ENCODE results near the gene OSCP1.
A peak's percentile ranks its signal among the peaks of the same experiment; 100 is the strongest.
"Not testable (repeated sequence)": the region's sequence is repeated elsewhere in the genome, so short reads cannot be mapped to it uniquely, and the experiment has no call there.

Gene OSCP1, protein sequence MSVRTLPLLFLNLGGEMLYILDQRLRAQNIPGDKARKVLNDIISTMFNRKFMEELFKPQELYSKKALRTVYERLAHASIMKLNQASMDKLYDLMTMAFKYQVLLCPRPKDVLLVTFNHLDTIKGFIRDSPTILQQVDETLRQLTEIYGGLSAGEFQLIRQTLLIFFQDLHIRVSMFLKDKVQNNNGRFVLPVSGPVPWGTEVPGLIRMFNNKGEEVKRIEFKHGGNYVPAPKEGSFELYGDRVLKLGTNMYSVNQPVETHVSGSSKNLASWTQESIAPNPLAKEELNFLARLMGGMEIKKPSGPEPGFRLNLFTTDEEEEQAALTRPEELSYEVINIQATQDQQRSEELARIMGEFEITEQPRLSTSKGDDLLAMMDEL

DNA sequence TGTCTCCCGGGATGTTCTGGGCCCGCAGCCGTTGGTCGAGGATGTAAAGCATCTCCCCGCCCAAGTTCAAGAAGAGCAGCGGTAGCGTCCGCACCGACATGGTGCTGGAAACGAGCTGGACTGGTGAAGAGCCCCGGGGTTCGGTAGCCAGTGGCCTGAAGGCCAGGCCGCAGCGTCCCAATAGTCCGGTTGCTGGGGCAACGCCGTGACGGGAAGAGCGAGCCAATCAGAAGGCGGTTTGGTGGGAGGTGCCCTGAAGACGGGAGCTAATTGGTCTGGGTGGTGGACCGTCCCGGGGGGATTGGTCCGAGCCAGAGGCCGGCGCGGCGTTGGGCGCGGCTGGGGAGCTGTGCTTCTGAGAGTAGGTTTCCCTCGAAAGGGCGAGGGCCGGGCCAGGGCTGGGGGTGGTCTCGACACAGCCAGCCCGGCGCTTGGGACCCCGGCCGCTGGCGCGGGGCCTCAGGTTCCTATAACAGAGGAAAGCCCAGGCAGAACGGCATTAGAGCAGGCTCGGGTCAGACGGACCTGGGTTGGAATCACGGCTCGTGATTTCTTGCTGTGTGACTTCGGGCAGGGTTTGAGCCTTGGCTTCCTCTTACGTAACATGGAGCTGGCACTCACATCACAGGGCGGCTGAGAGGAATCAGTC, at the start of gene OSCP1:
Gene OSCP1 (minus strand): TSS at position 182 of the 649 bp plus-strand sequence. CDS start 82 bp downstream, at position 100.
- DNase-seq = peak; percentile 97

DNA sequence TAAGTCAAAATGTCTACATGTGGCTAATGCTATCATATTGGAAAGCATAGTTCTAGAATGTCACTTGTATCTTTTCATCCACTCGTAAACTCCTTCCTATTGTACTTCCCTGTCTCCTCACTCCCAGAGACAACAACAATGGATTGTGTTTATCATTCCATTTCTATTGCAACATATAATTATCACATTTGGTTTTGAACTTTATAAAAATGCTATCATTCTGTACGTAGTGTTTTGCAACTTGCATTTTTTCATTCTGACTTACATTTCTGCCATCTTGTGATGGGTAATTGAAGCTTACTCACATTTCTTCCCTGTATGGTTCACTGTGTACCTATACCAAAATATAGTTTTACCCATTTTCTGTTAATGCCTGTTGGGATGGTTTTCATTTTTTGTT, 47.0 kb upstream of the OSCP1 start:
- no peak for DNase-seq

DNA sequence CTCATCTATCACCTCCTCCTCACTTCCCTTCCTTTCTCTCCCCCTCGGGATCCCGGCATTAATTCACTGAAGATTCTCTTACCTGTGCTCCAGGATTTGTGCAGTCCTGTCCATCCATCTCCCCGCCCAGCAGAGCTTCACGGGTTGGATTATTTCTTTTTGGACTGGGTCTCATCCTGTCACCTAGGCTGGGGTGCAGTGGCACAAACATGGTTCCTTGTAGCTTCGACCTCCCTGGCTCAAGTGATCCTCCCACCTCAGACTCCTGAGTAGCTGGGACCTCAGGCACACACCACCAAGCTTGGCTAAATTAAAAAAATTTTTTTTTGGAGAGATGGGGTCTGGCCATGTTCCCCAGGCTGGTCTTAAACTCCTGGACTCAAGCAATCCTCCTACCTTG, 44.7 kb upstream of the OSCP1 start:
- DNase-seq = no peak

DNA sequence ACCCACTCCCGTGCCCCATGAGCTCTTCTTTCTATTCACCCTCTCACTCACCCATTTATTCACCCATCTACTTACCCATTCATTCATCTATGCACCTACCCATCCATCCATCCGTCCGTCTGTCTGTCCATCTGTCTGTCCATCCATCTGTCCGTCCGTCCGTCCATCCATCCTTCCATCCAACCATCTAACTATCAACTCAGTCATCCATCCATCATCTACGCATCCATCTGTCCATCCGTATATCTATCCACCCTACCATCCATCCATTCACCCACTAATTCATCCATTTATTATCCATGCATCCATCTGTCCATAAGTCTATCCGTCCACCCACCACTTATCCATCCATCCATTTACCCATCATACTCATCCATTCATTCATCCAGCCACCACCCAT, 43.3 kb upstream of the OSCP1 start:
- no peak for DNase-seq

DNA sequence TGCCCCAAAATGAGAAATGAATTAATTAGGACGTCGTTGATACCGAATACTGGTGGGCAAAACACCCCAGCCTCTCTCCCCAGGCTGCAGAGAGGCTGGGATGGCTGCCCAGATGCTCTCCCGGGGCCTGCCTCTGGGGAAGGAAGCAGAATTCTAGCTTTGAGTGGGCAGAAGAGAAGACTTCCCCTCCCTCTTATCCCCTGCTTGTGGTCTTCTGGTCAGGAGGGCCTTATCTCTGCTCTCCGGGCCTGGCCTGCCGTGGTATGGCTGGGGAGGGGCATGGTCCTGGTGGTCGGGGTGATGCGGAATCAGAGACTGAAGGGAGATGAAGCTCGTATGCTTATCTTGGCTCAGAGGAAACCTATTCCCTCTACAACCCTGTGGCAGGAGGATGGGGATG, 42.2 kb upstream of the OSCP1 start:
- no peak for DNase-seq

DNA sequence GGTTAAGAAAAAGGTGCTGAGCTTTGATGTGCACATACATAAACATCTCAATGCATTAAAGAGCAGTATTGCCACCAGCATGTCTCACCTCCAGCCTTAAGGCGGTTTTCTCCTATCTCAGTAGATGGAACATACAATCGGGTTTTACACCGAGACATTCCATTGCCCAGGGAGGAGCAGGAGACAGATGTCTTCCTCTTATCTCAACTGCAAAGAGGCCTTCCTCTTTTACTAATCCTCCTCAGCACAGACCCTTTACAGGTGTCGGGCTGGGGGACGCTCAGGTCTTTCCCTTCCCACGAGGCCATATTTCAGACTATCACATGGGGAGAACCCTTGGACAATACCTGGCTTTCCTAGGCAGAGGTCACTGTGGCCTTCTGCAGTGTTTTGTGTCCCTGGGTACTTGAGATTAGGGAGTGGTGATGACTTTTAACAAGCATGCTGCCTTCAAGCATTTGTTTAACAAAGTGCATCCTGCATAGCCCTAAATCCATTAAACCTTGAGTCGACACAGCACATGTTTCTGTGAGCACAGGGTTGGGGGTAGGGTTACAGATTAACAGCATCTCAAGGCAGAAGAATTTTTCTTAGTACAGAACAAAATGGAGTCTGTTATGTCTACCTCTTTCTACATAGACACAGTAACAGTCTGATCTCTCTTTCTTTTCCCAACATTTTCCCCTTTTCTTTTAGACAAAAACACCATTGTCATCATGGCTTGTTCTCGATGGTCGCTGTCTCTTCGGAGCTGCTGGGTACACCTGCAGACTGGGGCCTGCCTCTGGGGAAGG, 39.2 kb upstream of the OSCP1 start:
- not testable (repeated sequence) for DNase-seq

DNA sequence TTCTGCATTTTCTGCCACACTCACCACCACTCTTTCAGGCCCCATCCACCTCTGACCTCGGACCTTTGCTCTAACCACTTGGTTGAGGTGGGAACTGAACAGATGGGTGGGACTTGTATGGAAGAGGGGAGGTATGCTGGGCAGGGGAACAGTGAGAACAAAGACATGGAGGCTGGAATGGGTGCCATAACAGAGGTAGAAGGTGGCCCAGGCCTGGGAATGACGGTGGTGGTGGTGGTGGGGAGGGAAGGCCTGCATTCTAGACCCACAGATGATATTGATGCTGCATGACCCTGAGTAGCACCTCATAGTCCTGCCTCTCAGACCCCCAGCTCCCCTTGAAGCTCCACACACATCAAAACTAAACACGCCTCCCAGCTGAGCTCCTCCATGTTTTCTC, 37.7 kb upstream of the OSCP1 start:
- DNase-seq = no peak

DNA sequence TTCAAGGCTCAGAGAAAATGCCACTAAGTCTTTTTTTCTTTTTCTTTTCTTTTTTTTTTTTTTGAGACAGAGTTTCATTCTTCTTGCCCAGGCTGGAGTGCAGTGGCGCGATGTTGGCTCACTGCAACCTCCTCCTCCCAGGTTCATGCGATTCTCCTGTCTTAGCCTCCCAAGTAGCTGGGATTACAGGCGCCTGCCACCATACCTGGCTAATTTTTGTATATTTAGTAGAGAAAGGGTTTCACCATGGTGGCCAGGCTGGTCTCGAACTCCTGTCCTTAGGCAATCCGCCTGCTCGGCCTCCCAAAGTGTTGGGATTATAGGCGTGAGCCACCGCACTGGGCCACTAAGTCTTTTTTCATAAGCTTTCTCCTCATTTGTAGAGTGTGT, 37.1 kb upstream of the OSCP1 start:
- DNase-seq = not testable (repeated sequence)

DNA sequence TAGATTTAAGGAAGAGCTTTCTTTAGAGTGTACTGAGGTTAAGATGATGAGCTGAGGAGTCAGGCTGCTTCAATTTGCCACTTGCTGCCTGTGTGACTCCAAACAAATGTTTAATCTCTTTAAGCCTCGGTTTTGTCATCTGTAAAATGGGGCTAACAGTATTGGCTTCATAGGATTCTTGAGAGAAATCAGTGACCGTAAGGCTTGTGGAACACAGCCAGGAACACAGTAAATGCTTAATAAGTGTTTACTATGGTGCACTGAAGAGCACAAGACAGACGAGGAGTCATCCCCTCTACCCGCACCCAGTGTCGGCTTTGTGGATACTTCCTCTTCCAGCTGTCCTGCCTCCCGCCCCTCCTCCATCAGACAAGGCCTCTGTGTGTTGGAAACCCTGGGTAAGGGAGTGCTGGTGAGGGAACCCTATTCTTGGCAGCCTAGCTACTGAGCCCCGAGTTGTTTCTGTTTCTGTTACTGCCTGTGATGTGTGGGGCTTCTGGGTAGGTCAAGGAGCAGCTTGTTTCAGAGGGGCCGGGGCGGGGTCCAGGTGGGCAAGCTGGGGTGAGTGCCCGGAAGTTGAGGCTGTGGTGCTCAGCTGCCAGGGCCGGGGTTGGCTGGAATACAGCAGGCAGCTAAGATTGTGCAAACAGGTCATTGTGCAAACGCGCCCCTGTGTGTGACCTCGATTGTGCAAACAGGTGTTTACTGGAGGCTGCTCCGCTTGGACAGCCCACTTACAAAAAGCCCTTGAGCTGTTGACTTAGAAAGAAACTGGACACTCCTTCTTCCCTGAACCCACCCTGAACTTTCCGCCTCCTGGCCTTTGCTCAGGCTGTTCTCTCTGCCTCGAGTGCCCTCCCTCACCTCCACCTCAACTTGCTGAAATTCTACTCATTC, 36.4 kb upstream of the OSCP1 start:
- DNase-seq = no peak

DNA sequence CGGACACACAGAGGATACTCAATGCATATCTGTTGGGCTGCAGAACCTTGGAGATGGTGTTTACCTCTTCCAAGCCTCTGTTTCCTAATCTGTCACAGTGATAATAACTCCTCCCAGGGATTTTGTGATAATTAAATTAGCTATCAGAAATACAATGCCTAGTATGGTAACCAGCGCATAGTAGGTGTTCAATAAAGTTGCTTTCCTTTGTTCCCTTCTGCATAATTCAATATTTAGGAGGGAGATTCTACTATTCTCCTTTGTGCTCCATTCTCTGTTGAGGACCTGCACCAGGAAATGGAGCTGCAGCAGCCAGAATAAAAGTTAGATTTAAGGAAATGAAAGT, 35.8 kb upstream of the OSCP1 start:
- no peak for DNase-seq

DNA sequence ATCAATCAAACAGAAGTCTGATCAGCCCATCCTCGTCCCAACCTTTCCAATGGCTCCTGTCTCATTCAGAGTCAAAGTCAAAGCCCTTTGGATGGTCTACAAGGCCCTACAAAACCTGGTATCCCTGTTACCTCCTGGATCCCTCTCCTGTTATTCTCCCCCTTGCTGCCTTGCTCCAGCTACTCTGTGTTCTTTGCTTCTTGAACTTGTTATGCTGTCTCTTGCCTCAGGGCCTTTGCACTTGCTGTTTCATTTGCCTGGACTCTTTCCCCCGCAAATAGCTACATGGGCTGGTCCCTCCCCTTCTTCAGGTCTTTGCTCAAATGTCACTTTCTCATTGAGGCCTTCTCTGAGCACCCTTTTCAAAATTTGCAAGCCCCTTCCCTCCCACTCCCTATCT, 33.8 kb upstream of the OSCP1 start:
- no peak for DNase-seq

DNA sequence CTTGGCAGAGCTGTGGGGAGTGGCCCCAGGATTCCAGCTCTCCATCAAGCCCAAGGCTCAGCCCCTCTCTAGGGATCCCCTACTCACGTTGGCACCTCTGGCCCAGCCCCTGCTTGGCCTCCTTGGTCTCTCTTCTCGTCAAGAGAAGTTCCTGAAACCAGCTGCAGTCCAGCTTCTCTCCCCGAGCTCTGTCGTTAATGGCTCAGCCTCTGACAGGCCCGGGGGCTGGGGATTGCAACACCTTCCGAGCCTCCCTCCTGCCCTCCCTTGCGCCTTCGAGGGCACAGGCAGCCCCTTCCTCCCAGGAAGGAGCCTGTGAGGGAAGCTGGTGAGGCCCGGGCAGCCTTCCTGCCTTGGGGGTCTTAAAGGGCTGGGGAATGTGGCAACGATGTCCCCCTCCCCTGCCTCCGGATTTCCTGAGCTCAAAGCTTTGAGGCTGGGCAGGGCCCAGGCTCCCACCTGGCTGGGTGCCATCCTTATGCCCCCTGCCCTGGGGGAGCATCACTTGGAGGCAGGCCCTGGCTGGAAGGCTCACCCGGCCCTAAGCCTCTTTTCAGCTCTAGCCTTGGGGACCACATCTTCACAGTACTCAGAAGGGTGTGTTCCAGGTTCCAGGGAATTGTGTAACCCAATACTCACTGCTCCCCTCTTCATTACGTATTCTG, 32.6 kb upstream of the OSCP1 start, which contains the start of gene CSF3R:
Gene CSF3R (minus strand): TSS at position 190 of the 665 bp plus-strand sequence. CDS start 3,417 bp downstream, outside the sequence.
- DNase-seq = no peak

DNA sequence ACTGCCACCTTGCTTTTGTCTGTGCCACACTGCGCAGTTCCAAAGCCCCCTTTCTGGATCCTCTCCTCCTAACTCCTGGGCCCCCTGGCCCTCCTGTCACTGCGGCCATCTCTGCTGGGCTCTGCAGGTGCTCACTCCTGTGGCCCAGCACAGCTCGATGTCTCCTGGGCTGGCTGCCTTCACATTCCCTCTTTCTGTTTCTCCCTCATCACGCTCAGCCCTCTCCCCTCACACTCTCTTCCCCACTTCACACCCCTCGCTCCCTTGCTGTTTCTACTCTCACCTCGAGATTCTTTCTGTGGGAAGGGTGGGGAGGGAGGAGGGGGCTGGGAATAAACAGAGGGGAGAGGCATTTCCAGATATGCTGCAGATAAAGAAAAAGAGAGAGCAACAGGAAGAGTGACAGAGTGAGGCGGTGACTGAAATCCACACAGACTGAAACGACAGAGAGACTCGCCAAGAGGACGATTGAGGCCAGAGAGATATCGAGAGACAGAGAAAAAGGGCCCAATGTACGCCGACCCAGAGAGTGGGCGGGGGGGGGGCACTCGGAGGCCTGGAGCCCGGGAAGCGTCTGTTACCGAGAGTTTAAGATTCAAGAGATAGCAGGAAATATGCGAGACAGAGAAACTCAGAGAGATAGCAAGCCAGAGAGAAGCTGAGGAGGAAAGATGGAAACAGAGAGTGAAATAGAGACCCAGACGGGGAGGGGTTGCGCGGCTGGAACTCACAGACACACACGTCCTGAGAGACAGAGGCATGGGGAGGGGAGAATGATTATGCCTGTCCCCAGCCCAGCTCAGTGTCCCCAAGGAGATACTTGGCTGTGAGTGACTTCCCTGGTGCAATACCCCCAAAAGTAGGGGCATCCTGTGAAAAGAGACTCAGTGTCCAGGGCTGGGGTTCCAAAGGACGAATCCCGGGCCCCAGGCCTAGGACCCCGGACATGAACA, 31.8 kb upstream of the OSCP1 start:
- DNase-seq = no peak

DNA sequence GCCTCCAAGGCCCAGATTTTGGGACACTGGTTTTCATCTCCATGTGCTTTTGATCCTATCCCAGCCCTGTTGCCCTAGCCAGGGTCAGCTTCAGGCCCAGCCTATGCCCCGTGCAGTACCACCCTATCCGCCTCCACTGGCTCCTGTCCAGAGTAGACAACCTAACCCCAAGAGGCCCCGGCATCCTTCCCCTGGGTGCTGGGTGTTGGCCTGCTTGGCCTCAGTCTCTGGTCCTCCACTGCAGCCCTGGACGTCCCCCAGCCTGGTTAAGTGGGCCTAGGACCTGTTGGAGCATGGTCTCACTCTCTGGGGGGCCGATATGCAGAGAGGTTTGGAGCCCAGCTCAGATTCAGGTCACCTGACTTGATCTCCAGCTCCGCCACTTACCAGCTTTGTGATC, 30.8 kb upstream of the OSCP1 start:
- DNase-seq = no peak

DNA sequence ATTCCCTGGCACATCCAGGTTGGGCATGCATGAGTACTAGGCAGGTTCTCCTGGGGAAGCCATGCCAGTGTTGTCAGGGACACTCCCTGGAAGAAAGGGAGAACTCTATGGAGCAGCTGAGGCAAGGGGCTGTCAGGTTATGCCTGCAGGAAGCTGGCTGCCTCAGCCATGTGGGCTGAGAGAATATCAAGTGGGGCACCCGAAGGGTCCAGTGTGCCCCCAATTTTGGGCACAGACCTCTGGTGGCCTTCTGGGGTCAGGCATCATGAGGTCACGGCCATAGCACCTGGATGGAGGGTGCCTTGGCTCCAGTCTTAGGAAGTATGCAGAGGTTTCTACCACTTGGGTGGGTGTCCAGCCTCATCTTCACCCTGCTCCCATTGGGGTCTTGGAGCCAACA, 29.9 kb upstream of the OSCP1 start:
- no peak for DNase-seq

DNA sequence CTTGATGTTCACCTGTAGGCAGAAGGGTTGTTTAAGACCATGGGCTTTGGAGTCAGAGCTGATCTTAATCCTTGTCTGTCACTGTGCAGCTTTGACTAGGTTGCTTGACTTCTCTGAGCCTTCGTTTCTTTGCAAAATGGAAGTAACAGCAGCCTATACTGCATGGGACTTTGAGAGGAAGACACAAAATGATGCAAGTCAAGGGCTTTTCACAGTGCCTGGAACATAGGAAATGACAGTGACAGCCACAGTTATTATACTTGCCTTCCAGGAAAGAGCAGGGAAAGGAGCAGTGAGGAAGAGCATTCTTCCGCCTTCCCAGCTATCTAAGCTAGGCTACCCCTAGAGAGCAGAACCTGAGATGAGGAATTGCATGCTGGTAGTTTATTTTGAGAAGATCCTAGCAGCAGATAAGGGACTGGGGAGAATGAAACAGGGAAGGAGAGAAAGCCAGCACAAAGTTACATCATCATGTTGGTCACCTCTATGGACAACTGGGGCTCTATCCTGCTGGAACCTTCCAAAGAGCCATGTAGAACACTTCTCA, 29.3 kb upstream of the OSCP1 start:
- no peak for DNase-seq

DNA sequence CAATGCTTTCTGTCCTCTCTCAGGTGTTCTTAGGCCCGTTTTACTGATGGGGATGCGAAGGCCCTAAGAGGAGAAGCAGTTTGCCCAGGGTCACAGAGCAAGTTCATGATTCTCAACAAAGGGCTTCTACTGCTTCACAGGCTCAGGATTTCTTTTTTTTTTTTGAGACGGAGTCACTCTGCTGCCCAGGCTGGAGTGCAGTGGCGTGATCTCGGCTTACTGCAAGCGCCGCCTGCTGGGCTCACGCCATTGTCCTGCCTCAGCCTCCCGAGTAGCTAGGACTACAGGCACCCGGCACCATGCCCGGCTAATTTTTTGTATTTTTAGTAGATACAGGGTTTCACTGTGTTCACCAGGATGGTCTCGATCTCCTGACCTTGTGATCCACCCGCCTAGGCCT, 27.4 kb upstream of the OSCP1 start:
- not testable (repeated sequence) for DNase-seq

DNA sequence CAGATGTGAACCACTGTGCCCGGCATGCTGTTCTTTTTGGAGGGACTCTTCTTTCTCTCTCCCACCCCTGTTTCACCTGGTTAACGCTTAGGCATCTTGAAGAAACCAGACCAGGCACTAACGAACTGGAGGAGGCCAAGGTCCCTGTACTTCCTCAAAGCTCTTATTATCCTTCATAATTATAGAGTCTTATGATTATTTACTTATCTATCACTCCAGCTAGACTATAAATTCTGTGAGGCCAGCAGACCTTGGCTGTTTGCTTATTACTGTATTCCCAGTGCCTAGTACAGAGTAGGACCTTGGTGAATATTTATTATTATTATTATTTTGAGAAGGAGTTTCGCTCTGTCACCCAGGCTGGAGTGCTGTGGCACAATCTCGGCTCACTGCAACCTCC, 26.7 kb upstream of the OSCP1 start:
- no peak for DNase-seq

DNA sequence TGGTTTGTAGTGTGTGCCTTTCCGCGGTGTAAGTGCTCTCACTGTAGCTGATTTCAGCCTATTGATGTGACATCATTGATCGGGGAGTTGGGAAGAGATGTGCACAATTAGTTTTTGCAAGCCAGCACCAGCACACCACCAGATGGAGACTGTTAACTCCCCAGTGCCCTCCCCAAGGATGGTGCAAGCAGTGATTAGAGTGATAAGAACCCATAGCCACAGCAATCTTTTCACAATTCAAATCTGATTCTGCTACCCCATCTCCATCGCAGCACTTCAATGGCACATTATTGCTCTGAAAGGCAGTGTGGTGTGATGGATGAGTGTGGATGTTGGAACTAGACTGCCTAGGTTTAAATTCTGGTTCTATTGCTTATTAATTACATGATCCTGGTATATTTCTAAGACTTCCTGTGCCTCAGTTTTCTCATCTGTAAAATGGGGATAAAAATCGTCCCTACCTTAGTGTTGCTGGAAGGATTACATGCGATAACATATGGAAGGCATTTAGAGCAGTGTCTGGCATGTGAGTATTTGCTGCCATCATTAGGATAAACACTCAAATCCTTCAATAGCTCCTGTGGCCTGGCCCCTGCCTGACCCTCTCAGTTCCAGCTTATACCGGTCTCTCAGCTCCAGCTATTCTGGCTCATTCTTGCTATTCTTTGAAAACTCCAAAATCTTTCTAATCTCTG, 25.8 kb upstream of the OSCP1 start:
- no peak for DNase-seq

DNA sequence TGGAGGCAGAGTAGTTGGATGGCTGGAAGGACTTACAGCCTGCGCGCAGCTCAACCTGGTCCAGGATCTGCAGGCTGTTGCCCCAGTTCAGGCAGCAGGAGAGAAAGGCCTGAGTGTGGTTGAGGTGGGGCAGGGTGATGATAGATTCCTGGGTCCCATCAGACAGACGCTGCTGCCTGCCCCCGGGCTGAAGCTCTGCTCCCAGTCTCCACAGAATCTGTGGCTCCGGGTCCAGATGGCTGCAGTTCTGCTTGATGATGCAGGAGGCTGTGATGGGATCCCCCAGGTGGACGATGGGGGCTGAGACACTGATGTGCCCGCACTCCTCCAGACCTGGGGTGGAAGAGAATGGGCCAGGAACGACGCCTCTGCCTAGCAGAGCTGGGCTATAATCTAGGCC, 25.1 kb upstream of the OSCP1 start:
- DNase-seq = no peak
